Keratinocyte (primary cell): ENCODE results near the gene PCK2. TPM values are rescaled to one million over a fixed set of nuclear protein-coding genes. Genes with fewer than 3 reads are reported as not detected.

Source experiments
- DNase-seq: peaks from one replicate; pipeline ENCODE4 v3.0.0-alpha.2; 2011; ENCODE audit warnings: low read depth, missing footprints, low spot score
- FAIRE-seq: peaks from 2 replicates; lab custom pipeline; 2011; peaks lifted over from hg19 to GRCh38; lab: Jason Lieb, UNC
- H2AFZ ChIP-seq: 2 replicates; pipeline ENCODE4 v1.6.0; 2012; ENCODE audit warnings: low read length, control low read depth, inconsistent platforms; ENCODE audit not compliant: control insufficient read depth
- H3K27ac ChIP-seq: 2 replicates; pipeline ENCODE4 v1.5.1; 2011; ENCODE audit warnings: low read length; ENCODE audit not compliant: control insufficient read depth, insufficient read depth
- H3K27me3 ChIP-seq: 3 replicates; pipeline ENCODE4 v1.6.0; 2011; ENCODE audit warnings: low read length; ENCODE audit not compliant: control insufficient read depth, insufficient read depth; ENCODE audit errors: extremely low read depth
- H3K36me3 ChIP-seq, 2 experiments: 2 replicates in 1 of 2; 3 replicates in 1 of 2; pipeline ENCODE4 v1.5.1; 2011; ENCODE audit warnings: low read length in 2 of 2, mild to moderate bottlenecking in 1 of 2; ENCODE audit not compliant: control insufficient read depth in 2 of 2, insufficient read depth in 2 of 2; ENCODE audit errors: extremely low read depth in 1 of 2
- H3K4me1 ChIP-seq: 3 replicates; pipeline ENCODE4 v1.5.1; 2011; ENCODE audit warnings: low read length; ENCODE audit not compliant: control insufficient read depth, insufficient read depth; ENCODE audit errors: extremely low read depth
- H3K4me2 ChIP-seq: 3 replicates; pipeline ENCODE4 v1.6.0; 2011; ENCODE audit warnings: low read depth, low read length; ENCODE audit not compliant: control insufficient read depth, insufficient read depth; ENCODE audit errors: extremely low read depth
- H3K4me3 ChIP-seq, 3 experiments: fragments of 200-600 bp in 1 of 3; sonication (generic) in 1 of 3; 2 replicates in 2 of 3; 3 replicates in 1 of 3; pipeline ENCODE4 v1.5.1; 2011 to 2016; ENCODE audit warnings: low read length in 3 of 3, mild to moderate bottlenecking in 3 of 3, control low read depth in 2 of 3, inconsistent platforms in 1 of 3, low read depth in 1 of 3, mixed read lengths in 1 of 3, mixed run types in 1 of 3, moderate library complexity in 1 of 3; ENCODE audit not compliant: control insufficient read depth in 2 of 3, insufficient read depth in 2 of 3; ENCODE audit errors: extremely low read depth in 1 of 3
- H3K79me2 ChIP-seq: 2 replicates; pipeline ENCODE4 v1.6.0; 2012; ENCODE audit warnings: low read length; ENCODE audit not compliant: control insufficient read depth, insufficient read depth
- H3K9ac ChIP-seq: 3 replicates; pipeline ENCODE4 v1.6.0; 2011; ENCODE audit warnings: low read length; ENCODE audit not compliant: control insufficient read depth, insufficient read depth; ENCODE audit errors: extremely low read depth
- H3K9me1 ChIP-seq: 3 replicates; pipeline ENCODE4 v1.6.0; 2011; ENCODE audit warnings: low read length; ENCODE audit not compliant: control insufficient read depth, insufficient read depth; ENCODE audit errors: extremely low read depth
- H3K9me3 ChIP-seq: 2 replicates; pipeline ENCODE4 v1.5.1; 2012; ENCODE audit warnings: low read depth, low read length; ENCODE audit not compliant: control insufficient read depth
- H4K20me1 ChIP-seq: 3 replicates; pipeline ENCODE4 v1.6.0; 2011; ENCODE audit warnings: low read length; ENCODE audit not compliant: control insufficient read depth, insufficient read depth; ENCODE audit errors: extremely low read depth
- EZH2 ChIP-seq: IDR thresholded peaks from one replicate; pipeline ENCODE4 v1.6.1; 2012; ENCODE audit warnings: inconsistent platforms, mild to moderate bottlenecking, low read length, moderate library complexity
- dilution Hi-C: fragments of 300-500 bp; cut with MboI; formaldehyde crosslinking; loops from one replicate; pipeline ENCODE4 v1.7.0; 2020; ENCODE audit warnings: low sequenced_read_pairs; ENCODE audit not compliant: extremely low pct_ligation_motif_present
- polyA plus RNA-seq, 5 experiments: library from polyadenylated mRNA; depleted of rRNA in 3 of 5; stranded (reverse) in 3 of 5; stranded (forward) in 1 of 5; unstranded in 1 of 5; fragments of >200 nt; gene quantifications; 1 replicate in 1 of 5; 2 replicates in 3 of 5; 3 replicates in 1 of 5; pipeline versions ENCODE4 v1.2.1 to v1.2.3, GENCODE V29; 2011 to 2012; ENCODE audit warnings: missing spikeins in 2 of 5, low read depth in 1 of 5, low replicate concordance in 1 of 5
- TF ChIP-seq, protein P1 (sequence below), 3 experiments: IDR thresholded peaks in 1 of 3; conservative IDR thresholded peaks in 1 of 3; optimal IDR thresholded peaks in 1 of 3; 2 replicates in 2 of 3; 3 replicates in 1 of 3; pipeline versions ENCODE3 to v1.5.1; 2011; ENCODE audit warnings: low read length in 3 of 3, mild to moderate bottlenecking in 3 of 3, moderate library complexity in 2 of 3, control low read depth in 1 of 3, inconsistent platforms in 1 of 3; ENCODE audit not compliant: insufficient read depth in 2 of 3; ENCODE audit errors: extremely low read depth in 1 of 3

The PCK2 gene
- polyA plus RNA-seq, 1 donor (not counting 4 experiments of a cell fraction or from before 2014, with no cell fraction given): 16.6 TPM

DNA sequence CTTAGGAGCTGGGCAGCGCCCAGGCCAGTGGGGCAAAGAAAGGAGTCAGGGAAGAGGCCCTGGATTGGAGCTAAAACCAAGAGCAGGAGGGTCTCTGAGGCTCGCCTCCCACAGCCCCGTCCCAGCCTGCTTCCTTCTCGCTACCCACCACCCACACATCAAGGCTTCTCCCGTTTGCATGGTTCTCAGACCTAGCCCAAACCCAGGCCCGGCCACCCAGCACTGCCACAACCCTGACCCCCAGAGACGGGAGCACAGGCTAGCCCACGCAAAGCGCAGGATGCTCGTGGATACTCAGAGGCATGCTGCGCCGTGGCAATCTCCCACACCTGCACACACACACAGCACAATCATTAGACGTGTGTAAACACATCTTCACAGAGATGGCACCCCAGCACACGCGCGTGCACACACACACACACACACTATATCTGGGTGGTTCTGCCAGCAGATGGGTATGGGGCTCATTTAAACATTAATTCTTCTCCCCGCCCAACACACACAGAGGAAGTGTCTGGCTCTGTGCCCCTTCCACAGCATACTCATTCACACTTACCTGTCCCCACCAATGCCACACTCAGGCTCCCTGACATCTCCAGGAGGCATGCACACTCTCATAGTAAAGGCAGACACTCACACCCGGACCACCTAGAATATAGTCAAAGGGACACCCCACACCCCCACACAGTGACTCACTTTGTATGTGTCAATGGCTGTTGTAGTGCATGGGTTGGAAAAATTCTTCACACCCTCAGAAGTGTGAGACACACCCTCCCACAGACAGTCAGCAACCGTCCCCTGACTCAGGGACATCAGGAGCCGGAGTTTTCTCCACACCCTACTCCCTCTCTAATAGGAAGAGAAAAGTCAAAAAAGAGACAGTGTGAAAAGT, 41.2 kb upstream of the PCK2 start:
- no peaks in the 10 kb centered on the region for H3K79me2 ChIP-seq
- H3K27me3 ChIP-seq: no peaks in the 10 kb centered on the region
- H3K9ac ChIP-seq: no peak overlapping the region
- H3K9me3 ChIP-seq: no peaks in the 10 kb centered on the region
- DNase-seq (no peak), FAIRE-seq (no peak)
- H2AFZ ChIP-seq: no peak overlapping the region
- H3K4me3 ChIP-seq: no peak overlapping the region
- H3K9me1 ChIP-seq: no peaks in the 10 kb centered on the region
- H4K20me1 ChIP-seq: no peaks in the 10 kb centered on the region
- H3K27ac ChIP-seq: no peak overlapping the region
- dilution Hi-C loops: no loop called here
- no peaks in the 10 kb centered on the region for H3K36me3 ChIP-seq
- TF ChIP-seq, protein P1, sequence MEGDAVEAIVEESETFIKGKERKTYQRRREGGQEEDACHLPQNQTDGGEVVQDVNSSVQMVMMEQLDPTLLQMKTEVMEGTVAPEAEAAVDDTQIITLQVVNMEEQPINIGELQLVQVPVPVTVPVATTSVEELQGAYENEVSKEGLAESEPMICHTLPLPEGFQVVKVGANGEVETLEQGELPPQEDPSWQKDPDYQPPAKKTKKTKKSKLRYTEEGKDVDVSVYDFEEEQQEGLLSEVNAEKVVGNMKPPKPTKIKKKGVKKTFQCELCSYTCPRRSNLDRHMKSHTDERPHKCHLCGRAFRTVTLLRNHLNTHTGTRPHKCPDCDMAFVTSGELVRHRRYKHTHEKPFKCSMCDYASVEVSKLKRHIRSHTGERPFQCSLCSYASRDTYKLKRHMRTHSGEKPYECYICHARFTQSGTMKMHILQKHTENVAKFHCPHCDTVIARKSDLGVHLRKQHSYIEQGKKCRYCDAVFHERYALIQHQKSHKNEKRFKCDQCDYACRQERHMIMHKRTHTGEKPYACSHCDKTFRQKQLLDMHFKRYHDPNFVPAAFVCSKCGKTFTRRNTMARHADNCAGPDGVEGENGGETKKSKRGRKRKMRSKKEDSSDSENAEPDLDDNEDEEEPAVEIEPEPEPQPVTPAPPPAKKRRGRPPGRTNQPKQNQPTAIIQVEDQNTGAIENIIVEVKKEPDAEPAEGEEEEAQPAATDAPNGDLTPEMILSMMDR (optimal IDR thresholded peaks at IDR 0.05 in 1 of 3, IDR thresholded peaks at IDR 0.05 in 1 of 3, conservative IDR thresholded peaks at IDR 0.05 in 1 of 3; ENCODE audit: extremely low read depth in 1 of 3, insufficient read depth in 2 of 3, low read length in 3 of 3): no peak
- TF ChIP-seq EZH2: no peak
- peak overlapping the region; percentile 86 for H3K4me2 ChIP-seq
- H3K4me1 ChIP-seq: peaks cover 7% of the 10 kb centered on the region

DNA sequence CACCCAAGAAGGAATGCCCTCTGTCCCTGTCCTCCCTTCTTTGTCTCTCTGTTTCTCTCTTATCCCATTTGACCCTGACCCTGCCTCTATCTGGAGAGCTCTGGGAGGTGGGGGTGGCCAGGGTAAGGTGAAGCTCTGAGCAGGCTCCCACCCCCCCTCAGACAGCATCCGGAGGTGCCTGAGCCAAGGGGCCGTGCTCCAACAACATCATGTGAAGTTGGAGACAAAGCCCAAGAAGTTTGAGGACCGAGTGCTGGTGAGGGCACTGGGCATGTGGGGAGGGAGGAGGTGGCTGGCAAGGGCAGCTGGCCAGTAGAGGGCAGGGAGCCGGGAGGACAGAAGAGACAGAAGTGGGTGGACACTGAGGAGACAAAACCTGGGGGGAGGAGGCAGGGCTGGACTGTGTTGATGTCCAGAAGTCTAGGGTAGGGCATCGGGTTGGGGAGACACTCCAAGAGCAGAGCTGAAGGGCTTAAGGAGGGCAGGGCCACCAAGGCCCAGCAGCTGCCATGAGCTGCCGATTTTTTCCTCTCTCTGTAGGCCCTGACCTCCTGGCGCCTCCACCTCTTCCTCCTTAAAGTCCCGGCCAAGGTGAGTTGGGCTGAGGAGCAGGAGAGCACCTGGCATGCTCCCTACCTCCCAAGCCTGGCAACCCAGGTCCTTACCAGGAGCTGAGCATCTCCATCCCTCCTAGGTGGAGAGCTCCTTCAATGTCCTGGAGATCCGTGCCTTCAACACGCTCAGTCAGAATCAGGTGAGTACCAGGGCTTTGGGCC, 40.4 kb upstream of the PCK2 start:
- Histone ChIP-seq H3K9ac (no peak overlapping the region), H3K27ac (no peak overlapping the region), H3K4me2 (no peak overlapping the region), H3K4me3 (no peak overlapping the region), H3K4me1 (peaks cover 7% of the 10 kb centered on the region), H3K36me3 (no peaks in the 10 kb centered on the region), H3K9me1 (no peaks in the 10 kb centered on the region), H3K79me2 (no peaks in the 10 kb centered on the region), H3K27me3 (no peaks in the 10 kb centered on the region), H3K9me3 (no peaks in the 10 kb centered on the region), H4K20me1 (no peaks in the 10 kb centered on the region), H2AFZ (no peak overlapping the region)
- DNase-seq (no peak), FAIRE-seq (no peak)
- TF ChIP-seq, protein P1 (optimal IDR thresholded peaks at IDR 0.05 in 1 of 3, IDR thresholded peaks at IDR 0.05 in 1 of 3, conservative IDR thresholded peaks at IDR 0.05 in 1 of 3; ENCODE audit: extremely low read depth in 1 of 3, insufficient read depth in 2 of 3, low read length in 3 of 3): no peak
- no peak for TF ChIP-seq EZH2
- dilution Hi-C loops: no loop called here
